GM12878 (cell line): ENCODE data around the gene WDTC1. TPM values are rescaled to one million over a fixed set of nuclear protein-coding genes. Genes with fewer than 3 reads are reported as not detected.

Source experiments
- ATAC-seq: fragments of 200-7000 bp; cut with Tn5 transposase; 3 replicates; pipeline ENCODE4 v1.9.1; 2020; ENCODE audit warnings: mild to moderate bottlenecking, moderate library complexity
- BruUV-seq: library from RNA; stranded (reverse); fragments of 400-500 nt; replicated peaks from 2 replicates; lab custom pipeline; 2021; lab: Mats Ljungman, UMichigan
- CTCF ChIA-PET: fragments of 300-600 bp; sonication (Branson Sonifier 250); formaldehyde crosslinking; extraction: SDS; loops from one replicate; lab custom pipeline; 2021; ENCODE audit warnings: inconsistent platforms; lab: Yijun Ruan, JAX
- POLR2A ChIA-PET: fragments of 350-600 bp; formaldehyde crosslinking; extraction: SDS; loops from one replicate; lab custom pipeline; 2021; ENCODE audit warnings: inconsistent platforms; lab: Charles Lee
- RAD21 ChIA-PET: fragments of 300-600 bp; sonication (Branson Sonifier 250); formaldehyde crosslinking; loops from one replicate; lab custom pipeline; 2023; ENCODE audit warnings: antibody characterized with exemption; ENCODE audit not compliant: unreplicated experiment; lab: Charles Lee
- SMC1A ChIA-PET: fragments of 300-600 bp; sonication (Branson Sonifier 250); formaldehyde crosslinking; loops from one replicate; lab custom pipeline; 2023; ENCODE audit not compliant: unreplicated experiment, uncharacterized antibody; lab: Charles Lee
- DNase-seq: peaks from one replicate; pipeline ENCODE4 v3.0.0-alpha.2; 2011; ENCODE audit warnings: low read depth, low spot score
- FAIRE-seq: peaks from 3 replicates; lab custom pipeline; 2011; peaks lifted over from hg19 to GRCh38; lab: Jason Lieb, UNC
- H2AFZ ChIP-seq: 2 replicates; pipeline ENCODE4 v1.6.0; 2011; ENCODE audit warnings: low read depth, low read length, control low read depth; ENCODE audit not compliant: control insufficient read depth
- H3K27ac ChIP-seq: 2 replicates; pipeline ENCODE4 v1.5.1; 2011; ENCODE audit warnings: control low read depth; ENCODE audit not compliant: control insufficient read depth, insufficient read depth
- H3K27me3 ChIP-seq, 2 experiments: replicated peaks in 1 of 2; 2 replicates each; pipeline versions ENCODE4 v1.6.0 to v1.6.1; 2011; ENCODE audit warnings: low read length in 1 of 2; ENCODE audit not compliant: control insufficient read depth in 2 of 2, insufficient read depth in 2 of 2
- H3K36me3 ChIP-seq, 2 experiments: 2 replicates each; pipeline ENCODE4 v1.5.1; 2011; ENCODE audit warnings: low read length in 1 of 2; ENCODE audit not compliant: control insufficient read depth in 2 of 2, insufficient read depth in 2 of 2
- H3K4me1 ChIP-seq: 2 replicates; pipeline ENCODE4 v1.6.1; 2011; ENCODE audit warnings: mild to moderate bottlenecking, low read length, moderate library complexity, mixed read lengths; ENCODE audit not compliant: control insufficient read depth, insufficient read depth
- H3K4me2 ChIP-seq: 2 replicates; pipeline ENCODE4 v1.6.0; 2011; ENCODE audit warnings: control low read depth; ENCODE audit not compliant: control insufficient read depth, insufficient read depth
- H3K4me3 ChIP-seq: fragments of 200-600 bp; sonication (generic); 2 replicates; pipeline ENCODE4 v1.5.1; 2016
- H3K79me2 ChIP-seq: 2 replicates; pipeline ENCODE4 v1.6.0; 2011; ENCODE audit warnings: low read length; ENCODE audit not compliant: control insufficient read depth, insufficient read depth
- H3K9ac ChIP-seq: 2 replicates; pipeline ENCODE4 v1.8.0; 2011; ENCODE audit warnings: low read length, control low read depth, mixed read lengths; ENCODE audit not compliant: control insufficient read depth, insufficient read depth
- H3K9me3 ChIP-seq: replicated peaks from 3 replicates; pipeline ENCODE4 v1.5.1; 2011; ENCODE audit warnings: mild to moderate bottlenecking, low read length; ENCODE audit not compliant: control insufficient read depth, insufficient read depth
- H4K20me1 ChIP-seq: 2 replicates; pipeline ENCODE4 v1.6.0; 2011; ENCODE audit not compliant: control insufficient read depth, insufficient read depth
- BHLHE40 ChIP-seq, 2 experiments: fragments of 450-650 bp in 1 of 2; IDR thresholded peaks; 2 replicates each; pipeline ENCODE4 v1.6.1; 2011 to 2017; ENCODE audit warnings: low read depth in 2 of 2, borderline replicate concordance in 1 of 2, improper control_type of control experiment in 1 of 2, low read length in 1 of 2, mild to moderate bottlenecking in 1 of 2
- CHD1 ChIP-seq: IDR thresholded peaks from 2 replicates; pipeline ENCODE4 v1.6.1; 2012; ENCODE audit warnings: low read depth, low read length, improper control_type of control experiment
- IRF4 ChIP-seq: IDR thresholded peaks from 2 replicates; pipeline ENCODE4 v1.6.1; 2011; ENCODE audit warnings: low read depth, low read length
- POLR2AphosphoS5 ChIP-seq: IDR thresholded peaks from 2 replicates; pipeline ENCODE4 v1.6.1; 2011; ENCODE audit warnings: mild to moderate bottlenecking, low read length, inconsistent platforms
- TAF1 ChIP-seq: IDR thresholded peaks from 2 replicates; pipeline ENCODE4 v1.6.1; 2011; ENCODE audit warnings: mild to moderate bottlenecking, low read depth, low read length, borderline replicate concordance
- WGBS: methylation state at CpG from one replicate; pipeline ENCODE4 v1.1.6; 2016; ENCODE audit warnings: low lambda C conversion rate; ENCODE audit not compliant: insufficient replicate concordance, insufficient coverage; ENCODE audit errors: missing lambda C conversion rate; 5-methylcytosine and 5-hydroxymethylcytosine counted together
- in situ Hi-C: fragments of 300-500 bp; cut with MboI; formaldehyde crosslinking; loops from 9 replicates; pipeline ENCODE4 v1.14.3; 2018; ENCODE audit warnings: mixed read lengths
- intact Hi-C: fragments of 100-400 bp; cut with micrococcal nuclease; formaldehyde crosslinking; loops from one replicate; pipeline ENCODE4 v1.14.2; 2022; ENCODE audit not compliant: unreplicated experiment
- polyA plus RNA-seq, 11 experiments: library from polyadenylated mRNA; depleted of rRNA in 4 of 11; unstranded in 6 of 11; stranded (reverse) in 5 of 11; fragments of >200 nt; fragmentation: Nextera tagmentation in 4 of 11; fragmentation: Illumina TruSeq in 1 of 11; extraction: Ambion mirVana in 4 of 11; extraction: Trizol in 1 of 11; gene quantifications; 1 replicate in 1 of 11; 2 replicates in 10 of 11; pipeline versions ENCODE4 v1.2.1 to v1.2.3, GENCODE V29; 2011 to 2016; ENCODE audit warnings: inconsistent platforms in 2 of 11, missing spikeins in 2 of 11, low read depth in 1 of 11
- total RNA-seq, 4 experiments: library from RNA; depleted of rRNA in 3 of 4; stranded (reverse); fragments of >200 nt in 3 of 4; fragmentation: Illumina TruSeq in 1 of 4; extraction: Trizol in 1 of 4; gene quantifications; 2 replicates each; pipeline versions ENCODE4 v1.2.1 to v1.2.3, GENCODE V29; 2013 to 2021

Gene WDTC1
- total and polyA plus RNA-seq, 10 of the 15 experiments (the other 5 are each of a cell fraction or from before 2014, with no cell fraction given): 0.21 to 28.7 (median 7.6) TPM

DNA sequence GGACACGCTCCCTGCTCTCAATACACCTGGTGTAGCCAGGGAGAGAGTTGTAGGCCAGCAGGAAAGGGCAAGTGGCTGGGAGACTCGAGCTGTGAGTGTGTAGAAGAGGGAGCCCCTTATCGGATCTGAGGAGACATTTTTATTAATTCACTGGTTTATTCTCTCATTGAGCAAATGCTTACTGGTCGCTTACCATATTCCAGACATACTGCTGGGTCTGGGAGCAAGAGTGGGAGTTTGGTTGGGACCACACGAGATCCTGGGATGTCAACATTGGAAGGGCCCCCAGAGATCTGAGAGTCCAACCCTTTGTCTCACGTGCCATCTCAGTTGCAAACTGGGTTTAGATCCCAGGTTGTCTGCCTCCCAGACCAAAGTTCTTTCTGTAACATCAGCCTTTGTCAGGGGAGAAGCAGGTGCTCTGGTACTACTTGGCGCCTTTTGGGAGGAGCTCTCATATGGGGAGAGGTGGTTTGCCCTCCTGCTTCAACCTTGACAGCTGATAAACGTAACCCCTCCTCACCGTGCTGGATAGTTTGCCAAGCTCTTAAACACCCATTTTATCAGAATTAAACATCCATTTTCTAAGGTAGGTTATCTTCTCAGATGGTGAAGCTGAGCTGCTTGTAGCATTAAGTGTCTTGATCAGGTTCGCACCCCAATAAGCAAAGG lies 88.3 kb downstream of the WDTC1 start:
- FAIRE-seq: no peak
- peaks cover 44% of the 10 kb centered on the region for H3K79me2 ChIP-seq
- peaks cover 6 to 17% of the 10 kb centered on the region in 2 experiments for H3K36me3 ChIP-seq
- H3K9ac ChIP-seq: peak overlapping the region; percentile 96
- TF ChIP-seq TAF1: no peak
- TF ChIP-seq IRF4: no peak
- TF ChIP-seq CHD1: 0 out of 2 replicates have a peak, but pooled peaks have one; percentile 8
- TF ChIP-seq POLR2AphosphoS5: 0 out of 2 replicates have a peak, but pooled peaks have one; percentile 47
- 0 out of 4 replicates have a peak, but pooled peaks of 1 of the 2 experiments have one; percentile 22 for TF ChIP-seq BHLHE40 (IDR thresholded peaks at IDR 0.05; ENCODE audit: borderline replicate concordance in 1 of 2, low read depth in 2 of 2, low read length in 1 of 2)
- BruUV-seq: TSS peak; percentile 67
- ChIA-PET CTCF (interaction anchor here (0.6 to 2.5 kb wide), 12 partner anchors 10 to 284 kb away, joined by 3 to 22 read pairs (median 4); partner anchors contain the start of genes AHDC1 and SYTL1), POLR2A (interaction anchor here (0.6 to 1.4 kb wide), 6 partner anchors 10 to 1474 kb away, joined by 3 to 6 read pairs (median 5); partner anchors contain the start of gene SYTL1), SMC1A (interaction anchor here (0.5 to 1.9 kb wide), 4 partner anchors 10 to 347 kb away, joined by 3 to 8 read pairs (median 5); no protein-coding TSS in a partner anchor), RAD21 (interaction anchor here (1.5 to 2.1 kb wide), 2 partner anchors 10 to 35 kb away, joined by 4 read pairs; no protein-coding TSS in a partner anchor)
- intact Hi-C loops (loop anchor here (5.0 to 10.0 kb wide), 2 partner anchors 45 to 342 kb away; partner anchors contain the start of gene MAP3K6), in situ Hi-C loops (no loop called here)
- DNase-seq: no peak
- H3K4me3 ChIP-seq: peak overlapping the region; percentile 95
- no peaks in the 10 kb centered on the region for H4K20me1 ChIP-seq
- no peaks in the 10 kb centered on the region for H3K4me1 ChIP-seq
- peak overlapping the region; percentile 86 for H2AFZ ChIP-seq
- no peaks in the 10 kb centered on the region for H3K9me3 ChIP-seq
- peak overlapping the region; percentile 77 for H3K4me2 ChIP-seq
- peak overlapping the region; percentile 96 for H3K27ac ChIP-seq
- no peaks in the 10 kb centered on the region for H3K27me3 ChIP-seq
- WGBS: 11% methylated on average over 10 of the region's 10 CpGs
- ATAC-seq: no peak
